OCI-LY1 (cell line): ENCODE data around the gene PPIF.

Experiments
- H2AFZ ChIP-seq: fragments of 200-600 bp; sonication (generic), shearing (Covaris generic); 2 replicates; pipeline ENCODE4 v1.6.0; 2014; ENCODE audit warnings: antibody characterized with exemption, mild to moderate bottlenecking, low read length
- H3F3A ChIP-seq: fragments of 200-600 bp; sonication (generic), shearing (Covaris generic); 2 replicates; pipeline ENCODE4 v1.6.0; 2014; ENCODE audit warnings: mild to moderate bottlenecking, antibody characterized with exemption, low read length, moderate library complexity; ENCODE audit not compliant: insufficient read depth
- H3K27ac ChIP-seq: fragments of 200-600 bp; sonication (generic); 2 replicates; pipeline ENCODE4 v1.5.1; 2014; ENCODE audit warnings: low read length, mixed run types, mild to moderate bottlenecking, low read depth; ENCODE audit not compliant: poor library complexity, severe bottlenecking
- H3K27me3 ChIP-seq: fragments of 200-600 bp; sonication (generic); 2 replicates; pipeline ENCODE4 v1.6.0; 2014; ENCODE audit warnings: antibody characterized with exemption, mild to moderate bottlenecking, low read length, moderate library complexity; ENCODE audit not compliant: insufficient read depth
- H3K36me3 ChIP-seq: fragments of 200-600 bp; sonication (generic); 2 replicates; pipeline ENCODE4 v1.6.1; 2014; ENCODE audit warnings: mild to moderate bottlenecking, antibody characterized with exemption, low read length, moderate library complexity, mixed read lengths; ENCODE audit not compliant: insufficient read depth
- H3K4me1 ChIP-seq: fragments of 200-600 bp; sonication (generic); 2 replicates; pipeline ENCODE4 v1.5.1; 2014; ENCODE audit warnings: mild to moderate bottlenecking, low read length, moderate library complexity; ENCODE audit not compliant: insufficient read depth, severe bottlenecking
- H3K4me2 ChIP-seq: fragments of 200-600 bp; sonication (generic), shearing (Covaris generic); 2 replicates; pipeline ENCODE4 v1.6.1; 2014; ENCODE audit warnings: low read length
- H3K4me3 ChIP-seq: fragments of 200-600 bp; sonication (generic); 2 replicates; pipeline ENCODE4 v1.5.1; 2014; ENCODE audit warnings: low read length, low read depth, mild to moderate bottlenecking, mixed read lengths; ENCODE audit not compliant: poor library complexity, severe bottlenecking
- H3K79me2 ChIP-seq: fragments of 200-600 bp; shearing (Covaris generic); 2 replicates; pipeline ENCODE4 v1.6.1; 2016; ENCODE audit warnings: mixed run types, low read length, mixed read lengths; ENCODE audit not compliant: insufficient read depth
- H3K9ac ChIP-seq: fragments of 200-600 bp; sonication (generic), shearing (Covaris generic); 2 replicates; pipeline ENCODE4 v1.6.1; 2014; ENCODE audit warnings: mild to moderate bottlenecking, low read length, mixed read lengths
- H3K9me2 ChIP-seq: fragments of 200-600 bp; sonication (generic), shearing (Covaris generic); 2 replicates; pipeline ENCODE4 v1.6.1; 2014; ENCODE audit warnings: low read depth, mild to moderate bottlenecking, low read length, mixed read lengths
- H3K9me3 ChIP-seq: fragments of 200-600 bp; shearing (Covaris generic); 2 replicates; pipeline ENCODE4 v1.6.1; 2014; ENCODE audit warnings: low read length, mixed read lengths
- H4K20me1 ChIP-seq: fragments of 200-600 bp; sonication (generic), shearing (Covaris generic); 2 replicates; pipeline ENCODE4 v1.6.0; 2016; ENCODE audit warnings: mild to moderate bottlenecking, low read length; ENCODE audit not compliant: insufficient read depth
- EZH2 ChIP-seq: fragments of 200-600 bp; sonication (generic), shearing (Covaris generic); IDR thresholded peaks from 2 replicates; pipeline ENCODE4 v1.8.0; 2017; ENCODE audit warnings: borderline replicate concordance, mixed run types, mild to moderate bottlenecking, antibody characterized with exemption, low read length, moderate library complexity, mixed read lengths
- TF ChIP-seq, protein P1 (sequence below): fragments of 200-600 bp; sonication (generic), shearing (Covaris generic); IDR thresholded peaks from 2 replicates; pipeline ENCODE4 v1.5.1; 2017; ENCODE audit warnings: mild to moderate bottlenecking, antibody characterized with exemption, low read length, moderate library complexity, mixed read lengths

PPIF gene

GRCh38 chr10:79310200-79310865, 36.9 kb upstream of the PPIF start:
- Histone ChIP-seq H3K36me3 (no peaks in the 10 kb centered on the region), H3K4me3 (no peak overlapping the region), H3K27ac (no peak overlapping the region), H3K27me3 (no peaks in the 10 kb centered on the region), H3K4me1 (no peaks in the 10 kb centered on the region), H3K9me2 (no peaks in the 10 kb centered on the region), H3K9ac (no peak overlapping the region), H4K20me1 (no peaks in the 10 kb centered on the region), H3F3A (no peaks in the 10 kb centered on the region), H3K4me2 (no peak overlapping the region), H2AFZ (no peak overlapping the region), H3K9me3 (no peaks in the 10 kb centered on the region), H3K79me2 (no peaks in the 10 kb centered on the region)
- TF ChIP-seq, protein P1, sequence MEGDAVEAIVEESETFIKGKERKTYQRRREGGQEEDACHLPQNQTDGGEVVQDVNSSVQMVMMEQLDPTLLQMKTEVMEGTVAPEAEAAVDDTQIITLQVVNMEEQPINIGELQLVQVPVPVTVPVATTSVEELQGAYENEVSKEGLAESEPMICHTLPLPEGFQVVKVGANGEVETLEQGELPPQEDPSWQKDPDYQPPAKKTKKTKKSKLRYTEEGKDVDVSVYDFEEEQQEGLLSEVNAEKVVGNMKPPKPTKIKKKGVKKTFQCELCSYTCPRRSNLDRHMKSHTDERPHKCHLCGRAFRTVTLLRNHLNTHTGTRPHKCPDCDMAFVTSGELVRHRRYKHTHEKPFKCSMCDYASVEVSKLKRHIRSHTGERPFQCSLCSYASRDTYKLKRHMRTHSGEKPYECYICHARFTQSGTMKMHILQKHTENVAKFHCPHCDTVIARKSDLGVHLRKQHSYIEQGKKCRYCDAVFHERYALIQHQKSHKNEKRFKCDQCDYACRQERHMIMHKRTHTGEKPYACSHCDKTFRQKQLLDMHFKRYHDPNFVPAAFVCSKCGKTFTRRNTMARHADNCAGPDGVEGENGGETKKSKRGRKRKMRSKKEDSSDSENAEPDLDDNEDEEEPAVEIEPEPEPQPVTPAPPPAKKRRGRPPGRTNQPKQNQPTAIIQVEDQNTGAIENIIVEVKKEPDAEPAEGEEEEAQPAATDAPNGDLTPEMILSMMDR = no peak
- no peak for TF ChIP-seq EZH2

DNA sequence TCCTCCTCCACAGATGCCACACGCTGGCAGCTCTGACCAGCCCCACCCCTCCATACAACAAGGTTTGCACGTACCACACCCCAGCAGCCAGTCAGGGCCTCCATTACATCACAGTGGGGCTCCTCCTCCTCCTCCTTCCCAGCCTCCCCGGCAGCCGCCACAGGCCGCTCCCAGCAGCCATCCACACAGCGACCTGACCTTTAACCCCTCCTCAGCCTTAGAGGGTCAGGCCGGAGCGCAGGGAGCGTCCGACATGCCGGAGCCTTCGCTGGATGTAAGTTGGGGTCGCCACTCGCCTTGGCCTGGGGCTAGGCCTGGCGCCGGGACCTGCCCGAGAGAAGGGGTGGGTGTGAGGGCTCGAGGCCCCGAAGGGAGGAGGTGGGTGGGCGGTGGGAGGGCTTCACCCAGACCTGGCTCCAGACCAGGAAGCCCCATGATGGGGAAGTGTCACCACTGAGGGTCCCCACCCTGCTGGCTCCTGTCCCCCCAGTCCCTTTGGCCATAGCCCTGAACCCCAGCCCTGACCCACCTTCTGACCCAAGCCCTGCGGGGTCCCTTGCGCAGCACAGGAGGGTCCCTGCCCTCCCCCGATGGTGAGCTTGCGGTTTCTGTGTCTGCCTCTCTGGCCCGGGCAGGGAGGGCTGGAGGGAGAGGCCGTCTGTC, 36.2 kb upstream of the PPIF start:
- no peak overlapping the region for H3K4me3 ChIP-seq
- no peak overlapping the region for H3K4me2 ChIP-seq
- TF ChIP-seq EZH2 = no peak
- TF ChIP-seq, protein P1 = no peak
- H2AFZ ChIP-seq = no peak overlapping the region
- no peaks in the 10 kb centered on the region for H3K9me2 ChIP-seq
- no peak overlapping the region for H3K9ac ChIP-seq
- no peaks in the 10 kb centered on the region for H3F3A ChIP-seq
- H3K36me3 ChIP-seq = no peaks in the 10 kb centered on the region
- no peaks in the 10 kb centered on the region for H3K27me3 ChIP-seq
- no peaks in the 10 kb centered on the region for H3K79me2 ChIP-seq
- no peak overlapping the region for H3K27ac ChIP-seq
- H4K20me1 ChIP-seq = no peaks in the 10 kb centered on the region
- no peaks in the 10 kb centered on the region for H3K4me1 ChIP-seq
- no peaks in the 10 kb centered on the region for H3K9me3 ChIP-seq

GRCh38 chr10:79311581-79312407, 35.5 kb upstream of the PPIF start:
- no peak overlapping the region for H3K9ac ChIP-seq

More at GRCh38 chr10:79311581-79312407, 35.5 kb upstream of the PPIF start:
- Histone ChIP-seq H3K36me3 (no peaks in the 10 kb centered on the region), H2AFZ (no peak overlapping the region), H3K4me1 (no peaks in the 10 kb centered on the region), H3K27me3 (no peaks in the 10 kb centered on the region), H4K20me1 (no peaks in the 10 kb centered on the region), H3K27ac (no peak overlapping the region), H3K9me3 (no peaks in the 10 kb centered on the region), H3K79me2 (no peaks in the 10 kb centered on the region), H3K4me2 (no peak overlapping the region), H3F3A (no peaks in the 10 kb centered on the region), H3K9me2 (no peaks in the 10 kb centered on the region), H3K4me3 (no peak overlapping the region)
- no peak for TF ChIP-seq EZH2
- TF ChIP-seq, protein P1 = no peak
